Neutrophil (primary cell): ENCODE results near the gene TBCCD1.

Experiments used
- H3K27ac ChIP-seq: fragments of 200-600 bp; sonication (generic); 2 replicates; pipeline ENCODE4 v1.5.1; 2016; ENCODE audit warnings: mild to moderate bottlenecking, moderate library complexity
- H3K27me3 ChIP-seq: fragments of 200-600 bp; sonication (generic); 2 replicates; pipeline ENCODE4 v1.6.0; 2016; ENCODE audit warnings: mild to moderate bottlenecking
- H3K36me3 ChIP-seq: fragments of 200-600 bp; sonication (generic); 2 replicates; pipeline ENCODE4 v1.5.1; 2017
- H3K4me1 ChIP-seq, 2 experiments: fragments of 200-600 bp in 1 of 2; sonication (generic) in 1 of 2; 1 replicate in 1 of 2; 2 replicates in 1 of 2; pipeline versions ENCODE4 v1.5.1 to v1.6.1; 2013 to 2016; ENCODE audit warnings: low read depth in 1 of 2, low read length in 1 of 2, mild to moderate bottlenecking in 1 of 2, moderate library complexity in 1 of 2; ENCODE audit not compliant: control insufficient read depth in 1 of 2, insufficient read depth in 1 of 2
- H3K4me3 ChIP-seq, 2 experiments: fragments of 200-600 bp in 1 of 2; sonication (generic) in 1 of 2; 1 replicate in 1 of 2; 2 replicates in 1 of 2; pipeline ENCODE4 v1.5.1; 2013 to 2016; ENCODE audit warnings: low read depth in 1 of 2, low read length in 1 of 2, mild to moderate bottlenecking in 1 of 2, moderate library complexity in 1 of 2
- H3K9me3 ChIP-seq: fragments of 200-600 bp; sonication (generic); 2 replicates; pipeline ENCODE4 v1.5.1; 2016
- TF ChIP-seq, protein P1 (sequence below): fragments of 200-600 bp; sonication (generic); IDR thresholded peaks from 2 replicates; pipeline ENCODE4 v1.5.1; 2016; ENCODE audit warnings: antibody characterized with exemption

Gene TBCCD1

DNA sequence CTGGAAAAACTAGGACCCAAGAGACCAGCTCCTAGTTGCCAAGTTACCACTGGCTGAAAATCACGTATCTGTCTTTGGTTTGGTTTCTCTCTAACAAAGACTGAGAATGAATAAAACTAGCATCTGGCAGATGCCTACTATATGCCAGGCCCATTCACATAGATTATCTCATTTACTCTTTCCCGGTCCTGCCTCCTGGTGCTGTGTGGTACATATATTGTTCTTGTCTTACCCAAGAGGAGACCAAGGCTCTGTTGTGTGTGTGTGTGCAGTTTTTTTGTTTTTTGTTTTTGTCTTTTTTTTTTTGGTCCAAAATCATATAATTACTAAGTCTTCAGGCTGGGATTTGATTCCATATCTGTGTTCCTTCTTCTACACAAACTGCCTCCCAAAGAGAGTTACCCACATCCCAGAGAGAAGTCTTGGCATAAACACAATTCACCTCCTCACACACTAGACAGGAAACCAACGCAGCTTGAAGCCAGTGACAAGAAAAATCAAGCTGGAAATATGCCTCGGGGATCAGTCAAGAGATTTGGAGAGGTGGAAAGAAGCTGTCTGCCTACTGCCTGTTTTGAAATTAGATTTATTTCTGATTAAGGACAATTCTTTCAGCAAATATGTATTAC lies 46.6 kb upstream of the TBCCD1 start:
- Histone ChIP-seq H3K9me3 (no peaks in the 10 kb centered on the region), H3K27ac (no peak overlapping the region)
- TF ChIP-seq, protein P1, sequence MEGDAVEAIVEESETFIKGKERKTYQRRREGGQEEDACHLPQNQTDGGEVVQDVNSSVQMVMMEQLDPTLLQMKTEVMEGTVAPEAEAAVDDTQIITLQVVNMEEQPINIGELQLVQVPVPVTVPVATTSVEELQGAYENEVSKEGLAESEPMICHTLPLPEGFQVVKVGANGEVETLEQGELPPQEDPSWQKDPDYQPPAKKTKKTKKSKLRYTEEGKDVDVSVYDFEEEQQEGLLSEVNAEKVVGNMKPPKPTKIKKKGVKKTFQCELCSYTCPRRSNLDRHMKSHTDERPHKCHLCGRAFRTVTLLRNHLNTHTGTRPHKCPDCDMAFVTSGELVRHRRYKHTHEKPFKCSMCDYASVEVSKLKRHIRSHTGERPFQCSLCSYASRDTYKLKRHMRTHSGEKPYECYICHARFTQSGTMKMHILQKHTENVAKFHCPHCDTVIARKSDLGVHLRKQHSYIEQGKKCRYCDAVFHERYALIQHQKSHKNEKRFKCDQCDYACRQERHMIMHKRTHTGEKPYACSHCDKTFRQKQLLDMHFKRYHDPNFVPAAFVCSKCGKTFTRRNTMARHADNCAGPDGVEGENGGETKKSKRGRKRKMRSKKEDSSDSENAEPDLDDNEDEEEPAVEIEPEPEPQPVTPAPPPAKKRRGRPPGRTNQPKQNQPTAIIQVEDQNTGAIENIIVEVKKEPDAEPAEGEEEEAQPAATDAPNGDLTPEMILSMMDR, result no peak

DNA sequence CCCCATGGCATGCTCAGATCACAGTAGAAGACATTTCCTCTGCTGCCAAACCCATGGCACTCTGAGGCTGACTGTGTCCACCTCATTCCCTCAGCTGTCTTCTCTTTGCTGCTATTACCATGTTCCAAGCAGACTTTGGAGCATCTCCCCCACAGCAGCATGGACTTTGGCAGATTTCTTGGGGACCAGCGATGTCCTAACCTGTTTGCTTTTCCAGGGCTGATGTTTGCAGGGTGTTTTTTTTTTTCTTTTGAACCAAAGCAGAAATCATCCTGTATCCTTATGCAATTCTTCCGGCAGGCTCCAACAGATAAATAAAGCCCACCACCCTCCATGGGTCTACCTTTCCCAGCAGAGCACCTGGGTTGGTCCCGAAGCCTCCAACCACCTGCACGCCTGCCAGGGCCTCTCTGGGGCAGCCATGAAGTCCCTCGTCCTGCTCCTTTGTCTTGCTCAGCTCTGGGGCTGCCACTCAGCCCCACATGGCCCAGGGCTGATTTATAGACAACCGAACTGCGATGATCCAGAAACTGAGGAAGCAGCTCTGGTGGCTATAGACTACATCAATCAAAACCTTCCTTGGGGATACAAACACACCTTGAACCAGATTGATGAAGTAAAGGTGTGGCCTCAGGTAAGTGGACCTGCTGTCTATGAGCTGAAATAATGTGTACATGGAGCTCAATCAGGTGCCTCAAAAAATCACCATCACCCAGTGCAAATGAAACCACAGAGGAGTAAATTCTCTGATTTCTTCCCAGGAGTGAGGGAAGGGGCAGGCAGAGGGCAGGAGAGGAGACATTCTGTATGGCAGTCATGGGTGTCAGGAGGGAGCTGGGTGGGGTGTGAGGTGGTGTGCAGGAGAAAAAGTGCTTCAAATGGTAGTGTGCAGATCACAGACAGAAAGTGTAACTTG lies 45.8 kb upstream of the TBCCD1 start, which contains the start of gene AHSG:
Gene AHSG, plus strand, starts transcription at position 340 of the 916 bp plus-strand sequence. Its CDS starts 82 bp downstream, at position 422.
- Histone ChIP-seq H3K4me1 (peaks cover 0 to 13% of the 10 kb centered on the region in 2 experiments), H3K9me3 (no peaks in the 10 kb centered on the region), H3K27ac (no peak within 1 kb of the TSS), H3K27me3 (peaks cover 62% of the 10 kb centered on the region), H3K4me3 (no peak within 1 kb of the TSS), H3K36me3 (no peaks in the 10 kb centered on the region)
- TF ChIP-seq, protein P1, result no peak

More for the DNA sequence above, 46.6 kb upstream of the TBCCD1 start:
- Histone ChIP-seq H3K27me3 (peaks cover 70% of the 10 kb centered on the region), H3K4me3 (no peak overlapping the region), H3K4me1 (peaks cover 0 to 13% of the 10 kb centered on the region in 2 experiments), H3K36me3 (no peaks in the 10 kb centered on the region)

DNA sequence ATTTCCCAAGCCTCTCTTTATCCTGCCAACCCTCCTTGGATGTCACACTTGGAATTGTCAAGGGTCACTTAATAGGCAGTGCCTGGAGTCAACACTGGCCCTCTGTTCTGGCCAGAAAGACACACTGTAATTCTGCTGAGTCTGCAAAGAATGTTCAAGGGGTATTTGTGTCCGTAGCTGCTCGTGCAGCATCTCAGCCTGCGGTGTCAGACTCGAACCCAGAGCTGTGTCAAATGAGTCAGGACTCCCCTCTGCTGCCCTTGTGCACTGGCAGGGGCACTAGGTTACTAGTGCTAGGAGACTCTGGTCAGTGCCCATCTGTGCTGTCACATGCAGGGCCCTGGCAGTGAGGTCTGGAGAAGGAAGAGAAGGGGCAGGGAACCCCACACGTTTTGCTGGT lies 44.9 kb upstream of the TBCCD1 start:
- Histone ChIP-seq H3K27me3 (peaks cover 53% of the 10 kb centered on the region), H3K4me3 (no peak overlapping the region), H3K9me3 (no peaks in the 10 kb centered on the region), H3K4me1 (peaks cover 0 to 9% of the 10 kb centered on the region in 2 experiments), H3K36me3 (no peaks in the 10 kb centered on the region), H3K27ac (no peak overlapping the region)
- TF ChIP-seq, protein P1, result no peak

DNA sequence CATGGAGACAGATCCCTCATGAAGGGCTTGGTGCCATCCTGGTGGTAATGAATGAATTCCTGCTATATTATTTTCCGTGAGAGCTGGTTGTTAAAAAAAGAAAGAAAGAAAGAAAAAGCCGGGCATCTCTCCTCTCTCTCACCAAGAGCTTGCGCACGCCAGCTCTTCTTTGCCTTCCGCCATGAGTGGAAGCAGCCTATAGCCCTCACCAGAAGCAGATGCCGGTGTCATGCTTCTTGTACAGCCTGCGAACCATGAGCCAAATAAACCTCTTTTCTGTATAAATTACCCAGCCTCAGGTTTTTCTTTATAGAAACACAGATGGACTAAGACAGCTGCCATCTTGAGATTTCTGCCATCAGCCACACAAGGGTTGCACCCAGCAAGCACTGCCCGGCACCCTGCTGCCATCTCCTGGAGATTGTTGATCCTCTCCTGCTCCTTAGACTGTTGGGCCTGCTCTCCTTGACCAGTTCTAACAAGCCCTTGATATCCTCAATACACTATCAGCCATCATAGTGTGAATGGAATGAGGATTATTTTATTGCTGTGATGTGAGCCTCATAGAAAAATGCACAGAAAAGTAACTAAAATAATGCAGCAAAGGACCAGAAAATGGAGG lies 42.2 kb upstream of the TBCCD1 start:
- Histone ChIP-seq H3K27me3 (peaks cover 26% of the 10 kb centered on the region), H3K9me3 (no peaks in the 10 kb centered on the region), H3K27ac (no peak overlapping the region), H3K36me3 (no peaks in the 10 kb centered on the region), H3K4me1 (no peaks in the 10 kb centered on the region), H3K4me3 (no peak overlapping the region)
- TF ChIP-seq, protein P1, result no peak

DNA sequence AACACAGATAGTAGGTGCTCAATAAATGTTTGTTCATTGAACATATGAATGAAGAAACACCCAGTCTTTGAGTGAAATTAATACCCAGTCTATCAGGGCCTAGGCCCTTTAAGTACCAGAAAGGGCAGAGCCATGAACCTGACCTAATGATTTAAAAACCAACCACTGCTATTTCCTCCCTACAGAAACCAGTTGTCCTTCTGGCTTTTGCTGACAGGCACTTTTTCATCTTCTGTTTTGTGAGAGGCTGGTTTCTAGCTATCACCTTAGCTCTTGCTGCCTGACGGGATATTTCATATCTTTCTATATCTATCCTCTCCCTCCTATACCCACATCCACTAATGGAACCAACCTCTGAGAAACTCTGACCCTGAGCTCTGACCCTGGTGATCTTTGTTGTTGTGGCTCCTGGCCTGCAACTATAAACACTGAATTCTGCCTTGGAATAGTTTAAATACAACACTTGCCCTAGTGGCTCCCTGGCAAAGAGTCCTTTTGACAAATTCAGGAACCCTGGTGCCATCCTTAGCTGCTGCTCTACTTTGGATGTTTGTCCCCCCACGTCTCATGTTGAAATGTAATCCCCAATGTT lies 41.6 kb upstream of the TBCCD1 start:
- H3K27me3 ChIP-seq, result peaks cover 19% of the 10 kb centered on the region
- no peaks in the 10 kb centered on the region for H3K9me3 ChIP-seq
- no peak overlapping the region for H3K27ac ChIP-seq
- H3K4me1 ChIP-seq, result no peaks in the 10 kb centered on the region
- no peak overlapping the region for H3K4me3 ChIP-seq
- H3K36me3 ChIP-seq, result no peaks in the 10 kb centered on the region
- TF ChIP-seq, protein P1, result no peak
